ENCODE measurements around the gene ASB6.

DNA sequence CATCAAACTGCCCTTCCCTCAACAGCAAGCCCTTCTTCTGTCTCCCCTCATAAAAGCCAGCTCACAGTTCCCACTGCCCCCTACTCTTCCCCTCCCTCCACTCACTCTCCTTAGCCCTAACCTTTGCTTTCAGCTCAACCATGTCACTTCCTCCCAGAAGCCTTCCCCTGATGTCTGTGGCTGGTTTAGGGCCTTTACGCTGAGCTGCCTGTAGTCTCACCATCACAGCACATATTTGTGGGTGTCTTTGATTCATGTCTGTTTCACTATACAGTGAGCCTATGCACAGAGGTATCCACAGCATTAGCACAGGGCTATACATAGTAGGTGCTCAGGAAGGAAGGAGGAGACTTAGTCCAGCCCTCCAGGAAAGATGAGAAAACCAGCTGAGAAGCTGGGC lies 55.7 kb downstream of the ASB6 start:
- no peak for TF ChIP-seq POLR2A (IDR thresholded peaks at IDR 0.05)
- TF ChIP-seq, protein P1, sequence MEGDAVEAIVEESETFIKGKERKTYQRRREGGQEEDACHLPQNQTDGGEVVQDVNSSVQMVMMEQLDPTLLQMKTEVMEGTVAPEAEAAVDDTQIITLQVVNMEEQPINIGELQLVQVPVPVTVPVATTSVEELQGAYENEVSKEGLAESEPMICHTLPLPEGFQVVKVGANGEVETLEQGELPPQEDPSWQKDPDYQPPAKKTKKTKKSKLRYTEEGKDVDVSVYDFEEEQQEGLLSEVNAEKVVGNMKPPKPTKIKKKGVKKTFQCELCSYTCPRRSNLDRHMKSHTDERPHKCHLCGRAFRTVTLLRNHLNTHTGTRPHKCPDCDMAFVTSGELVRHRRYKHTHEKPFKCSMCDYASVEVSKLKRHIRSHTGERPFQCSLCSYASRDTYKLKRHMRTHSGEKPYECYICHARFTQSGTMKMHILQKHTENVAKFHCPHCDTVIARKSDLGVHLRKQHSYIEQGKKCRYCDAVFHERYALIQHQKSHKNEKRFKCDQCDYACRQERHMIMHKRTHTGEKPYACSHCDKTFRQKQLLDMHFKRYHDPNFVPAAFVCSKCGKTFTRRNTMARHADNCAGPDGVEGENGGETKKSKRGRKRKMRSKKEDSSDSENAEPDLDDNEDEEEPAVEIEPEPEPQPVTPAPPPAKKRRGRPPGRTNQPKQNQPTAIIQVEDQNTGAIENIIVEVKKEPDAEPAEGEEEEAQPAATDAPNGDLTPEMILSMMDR (IDR thresholded peaks at IDR 0.05) = no peak
